Tibial nerve (tissue), 4 donors: ENCODE data around the gene UCP2.

Source experiments
- EP300 ChIP-seq, 2 donors: sonication (generic); formaldehyde crosslinking; IDR thresholded peaks; one replicate each; pipeline ENCODE4 v1.6.1; 2017; ENCODE audit warnings: antibody characterized with exemption in 2 of 2, mild to moderate bottlenecking in 1 of 2
- POLR2A ChIP-seq, 2 donors: fragments of 450-650 bp; IDR thresholded peaks; one replicate each; pipeline ENCODE4 v1.6.1; 2017; ENCODE audit warnings: antibody characterized with exemption in 2 of 2, mild to moderate bottlenecking in 2 of 2, moderate library complexity in 2 of 2
- TF ChIP-seq, protein P1 (sequence below), 5 experiments: fragments of 200-600 bp in 3 of 5; fragments of 450-650 bp in 2 of 5; sonication (generic) in 3 of 5; IDR thresholded peaks; one replicate each; pipeline ENCODE4 v1.5.1; 2016 to 2019; ENCODE audit warnings: antibody characterized with exemption in 5 of 5, mild to moderate bottlenecking in 3 of 5, moderate library complexity in 2 of 5

DNA sequence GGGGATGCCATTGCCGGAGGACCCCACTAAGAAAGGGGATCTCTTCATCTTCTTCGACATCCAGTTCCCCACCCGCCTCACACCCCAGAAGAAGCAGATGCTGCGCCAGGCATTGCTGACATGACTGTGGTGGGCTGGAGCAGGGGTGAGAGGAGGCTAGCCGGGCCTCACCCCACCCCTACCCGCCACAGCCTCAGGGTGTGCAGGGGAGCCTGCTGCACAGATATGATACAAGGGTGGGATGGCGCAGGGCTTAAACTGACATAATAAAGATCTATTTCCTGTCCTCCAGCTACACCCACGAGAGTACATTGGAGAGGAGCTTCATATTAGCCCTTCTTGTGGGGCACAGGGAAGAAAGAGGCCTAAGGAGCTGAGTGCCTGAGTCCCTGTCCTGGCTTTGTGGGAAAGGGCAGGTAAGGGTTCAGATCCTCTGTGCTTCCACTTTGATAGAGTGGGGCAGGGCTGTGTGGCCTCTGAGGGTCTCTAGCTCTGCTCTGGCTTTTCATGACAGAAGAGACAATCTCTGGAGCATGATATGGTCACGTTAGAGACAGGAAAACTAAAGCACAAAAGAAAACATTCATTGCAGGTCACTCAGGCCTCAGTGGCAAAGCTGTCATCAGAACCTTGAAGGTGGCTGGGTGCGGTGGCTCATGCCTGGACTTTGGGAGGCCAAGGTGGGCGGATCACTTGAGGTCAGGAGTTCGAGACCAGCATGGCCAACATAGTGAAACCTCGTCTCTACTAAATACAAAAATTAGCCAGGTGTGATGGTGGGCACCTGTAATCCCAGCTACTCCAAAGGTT is 12.4 kb downstream of the UCP2 start:
- TF ChIP-seq, protein P1, sequence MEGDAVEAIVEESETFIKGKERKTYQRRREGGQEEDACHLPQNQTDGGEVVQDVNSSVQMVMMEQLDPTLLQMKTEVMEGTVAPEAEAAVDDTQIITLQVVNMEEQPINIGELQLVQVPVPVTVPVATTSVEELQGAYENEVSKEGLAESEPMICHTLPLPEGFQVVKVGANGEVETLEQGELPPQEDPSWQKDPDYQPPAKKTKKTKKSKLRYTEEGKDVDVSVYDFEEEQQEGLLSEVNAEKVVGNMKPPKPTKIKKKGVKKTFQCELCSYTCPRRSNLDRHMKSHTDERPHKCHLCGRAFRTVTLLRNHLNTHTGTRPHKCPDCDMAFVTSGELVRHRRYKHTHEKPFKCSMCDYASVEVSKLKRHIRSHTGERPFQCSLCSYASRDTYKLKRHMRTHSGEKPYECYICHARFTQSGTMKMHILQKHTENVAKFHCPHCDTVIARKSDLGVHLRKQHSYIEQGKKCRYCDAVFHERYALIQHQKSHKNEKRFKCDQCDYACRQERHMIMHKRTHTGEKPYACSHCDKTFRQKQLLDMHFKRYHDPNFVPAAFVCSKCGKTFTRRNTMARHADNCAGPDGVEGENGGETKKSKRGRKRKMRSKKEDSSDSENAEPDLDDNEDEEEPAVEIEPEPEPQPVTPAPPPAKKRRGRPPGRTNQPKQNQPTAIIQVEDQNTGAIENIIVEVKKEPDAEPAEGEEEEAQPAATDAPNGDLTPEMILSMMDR (IDR thresholded peaks at IDR 0.05): no peak
- TF ChIP-seq EP300 (IDR thresholded peaks at IDR 0.05) (no peak), POLR2A (IDR thresholded peaks at IDR 0.05) (no peak)
